Uterus (tissue), 4 donors: ENCODE data around the gene MCAM. TPM values are rescaled to one million over a fixed set of nuclear protein-coding genes. Genes with fewer than 3 reads are reported as not detected.

ENCODE experiments used
- DNase-seq, 2 donors: peaks; one replicate each; pipeline ENCODE4 v3.0.0-alpha.2; 2019 to 2020
- H3K27ac ChIP-seq, 2 donors: fragments of 200-600 bp; sonication (generic); 1 replicate in 1 of 2; 2 replicates in 1 of 2; pipeline ENCODE4 v1.5.1; 2016 to 2018
- H3K27me3 ChIP-seq, 2 donors: fragments of 200-600 bp; sonication (generic); one replicate each; pipeline ENCODE4 v1.5.1; 2018 to 2019; ENCODE audit warnings: control low read depth in 1 of 2
- H3K36me3 ChIP-seq, 2 donors: fragments of 200-600 bp; sonication (generic); one replicate each; pipeline ENCODE4 v1.5.1; 2019; ENCODE audit warnings: control low read depth in 1 of 2
- H3K4me1 ChIP-seq, 2 donors: fragments of 200-600 bp; sonication (generic); one replicate each; pipeline ENCODE4 v1.5.1; 2018 to 2019; ENCODE audit warnings: control low read depth in 1 of 2
- H3K4me3 ChIP-seq, 2 donors: fragments of 200-600 bp; sonication (generic); 1 replicate in 1 of 2; 2 replicates in 1 of 2; pipeline ENCODE4 v1.5.1; 2018 to 2019; ENCODE audit warnings: mild to moderate bottlenecking in 1 of 2
- H3K9me3 ChIP-seq, 2 donors: fragments of 200-600 bp; sonication (generic); one replicate each; pipeline ENCODE4 v1.5.1; 2019; ENCODE audit warnings: control low read depth in 1 of 2
- POLR2A ChIP-seq, 2 donors: fragments of 450-650 bp; IDR thresholded peaks; one replicate each; pipeline ENCODE4 v1.6.1; 2016; ENCODE audit warnings: antibody characterized with exemption in 2 of 2, mild to moderate bottlenecking in 1 of 2, moderate library complexity in 1 of 2
- intact Hi-C: fragments of 100-400 bp; cut with DNase I; formaldehyde crosslinking; loops from one replicate; pipeline ENCODE4 v1.15.1; 2023; ENCODE audit warnings: low total_unique reads
- total RNA-seq, 4 donors: library from RNA; depleted of rRNA in 3 of 4; stranded (reverse); fragments of >200 nt in 3 of 4; gene quantifications; one replicate each; pipeline versions ENCODE4 v1.1.0 to v1.2.4, GENCODE V29; 2014 to 2023
- TF ChIP-seq, protein P1 (sequence below), 4 experiments: fragments of 200-600 bp in 2 of 4; fragments of 450-650 bp in 2 of 4; sonication (generic) in 2 of 4; IDR thresholded peaks; one replicate each; pipeline ENCODE4 v1.5.1; 2016 to 2019; ENCODE audit warnings: antibody characterized with exemption in 4 of 4, mild to moderate bottlenecking in 2 of 4, moderate library complexity in 1 of 4
- donor health status: DM: yes; HTN: yes; CAD: no.

Gene MCAM
- total RNA-seq, 4 donors from 2014 or later, result 228 to 564 (median 354) TPM

- intact Hi-C loops, result no loop called here
- Histone ChIP-seq H3K4me3 (no peak overlapping the region), H3K9me3 (no peaks in the 10 kb centered on the region), H3K27me3 (no peaks in the 10 kb centered on the region), H3K27ac (no peak overlapping the region), H3K36me3 (no peaks in the 10 kb centered on the region), H3K4me1 (no peaks in the 10 kb centered on the region)
- no peak for TF ChIP-seq POLR2A (IDR thresholded peaks at IDR 0.05)
- TF ChIP-seq, protein P1, sequence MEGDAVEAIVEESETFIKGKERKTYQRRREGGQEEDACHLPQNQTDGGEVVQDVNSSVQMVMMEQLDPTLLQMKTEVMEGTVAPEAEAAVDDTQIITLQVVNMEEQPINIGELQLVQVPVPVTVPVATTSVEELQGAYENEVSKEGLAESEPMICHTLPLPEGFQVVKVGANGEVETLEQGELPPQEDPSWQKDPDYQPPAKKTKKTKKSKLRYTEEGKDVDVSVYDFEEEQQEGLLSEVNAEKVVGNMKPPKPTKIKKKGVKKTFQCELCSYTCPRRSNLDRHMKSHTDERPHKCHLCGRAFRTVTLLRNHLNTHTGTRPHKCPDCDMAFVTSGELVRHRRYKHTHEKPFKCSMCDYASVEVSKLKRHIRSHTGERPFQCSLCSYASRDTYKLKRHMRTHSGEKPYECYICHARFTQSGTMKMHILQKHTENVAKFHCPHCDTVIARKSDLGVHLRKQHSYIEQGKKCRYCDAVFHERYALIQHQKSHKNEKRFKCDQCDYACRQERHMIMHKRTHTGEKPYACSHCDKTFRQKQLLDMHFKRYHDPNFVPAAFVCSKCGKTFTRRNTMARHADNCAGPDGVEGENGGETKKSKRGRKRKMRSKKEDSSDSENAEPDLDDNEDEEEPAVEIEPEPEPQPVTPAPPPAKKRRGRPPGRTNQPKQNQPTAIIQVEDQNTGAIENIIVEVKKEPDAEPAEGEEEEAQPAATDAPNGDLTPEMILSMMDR (IDR thresholded peaks at IDR 0.05), result no peak
- no peak for DNase-seq
These were observed 34.4 kb downstream of the MCAM start for GRCh38 chr11:119282495-119282894.

- Histone ChIP-seq H3K27me3 (no peaks in the 10 kb centered on the region), H3K4me1 (no peaks in the 10 kb centered on the region), H3K36me3 (no peaks in the 10 kb centered on the region), H3K27ac (no peak overlapping the region), H3K4me3 (no peak overlapping the region), H3K9me3 (no peaks in the 10 kb centered on the region)
- intact Hi-C loops, result no loop called here
- no peak for DNase-seq
- TF ChIP-seq POLR2A (IDR thresholded peaks at IDR 0.05), result no peak
- TF ChIP-seq, protein P1 (IDR thresholded peaks at IDR 0.05), result no peak
These were observed 39.3 kb downstream of the MCAM start for GRCh38 chr11:119277660-119278059.

GRCh38 chr11:119273721-119274120 is 43.2 kb downstream of the MCAM start:
- Histone ChIP-seq H3K9me3 (no peaks in the 10 kb centered on the region), H3K4me3 (no peak overlapping the region), H3K36me3 (no peaks in the 10 kb centered on the region), H3K4me1 (no peaks in the 10 kb centered on the region), H3K27me3 (no peaks in the 10 kb centered on the region), H3K27ac (no peak overlapping the region)
- no peak for DNase-seq
- intact Hi-C loops, result no loop called here
- no peak for TF ChIP-seq POLR2A (IDR thresholded peaks at IDR 0.05)
- TF ChIP-seq, protein P1 (IDR thresholded peaks at IDR 0.05), result no peak

- TF ChIP-seq, protein P1 (IDR thresholded peaks at IDR 0.05), result no peak
- TF ChIP-seq POLR2A (IDR thresholded peaks at IDR 0.05), result no peak
- H3K36me3 ChIP-seq, result no peaks in the 10 kb centered on the region
- no peak overlapping the region for H3K27ac ChIP-seq
- H3K4me3 ChIP-seq, result no peak overlapping the region
- intact Hi-C loops, result no loop called here
- H3K27me3 ChIP-seq, result no peaks in the 10 kb centered on the region
- H3K4me1 ChIP-seq, result no peaks in the 10 kb centered on the region
- H3K9me3 ChIP-seq, result no peaks in the 10 kb centered on the region
- no peak for DNase-seq
These were observed 49.3 kb downstream of the MCAM start for GRCh38 chr11:119267645-119268044.

- intact Hi-C loops, result no loop called here
- Histone ChIP-seq H3K27ac (no peak overlapping the region), H3K27me3 (no peaks in the 10 kb centered on the region), H3K4me1 (no peaks in the 10 kb centered on the region), H3K4me3 (no peak overlapping the region), H3K9me3 (no peaks in the 10 kb centered on the region), H3K36me3 (no peaks in the 10 kb centered on the region)
- TF ChIP-seq, protein P1 (IDR thresholded peaks at IDR 0.05), result no peak
- no peak for TF ChIP-seq POLR2A (IDR thresholded peaks at IDR 0.05)
- no peak for DNase-seq
These were observed 50.2 kb downstream of the MCAM start for GRCh38 chr11:119266517-119267255.
